ENCODE results near the gene TINCR.

TINCR gene

GRCh38 chr19:5579286-5579685, 11.5 kb upstream of the TINCR start:
- no peak for ATAC-seq
- TF ChIP-seq, protein P1, sequence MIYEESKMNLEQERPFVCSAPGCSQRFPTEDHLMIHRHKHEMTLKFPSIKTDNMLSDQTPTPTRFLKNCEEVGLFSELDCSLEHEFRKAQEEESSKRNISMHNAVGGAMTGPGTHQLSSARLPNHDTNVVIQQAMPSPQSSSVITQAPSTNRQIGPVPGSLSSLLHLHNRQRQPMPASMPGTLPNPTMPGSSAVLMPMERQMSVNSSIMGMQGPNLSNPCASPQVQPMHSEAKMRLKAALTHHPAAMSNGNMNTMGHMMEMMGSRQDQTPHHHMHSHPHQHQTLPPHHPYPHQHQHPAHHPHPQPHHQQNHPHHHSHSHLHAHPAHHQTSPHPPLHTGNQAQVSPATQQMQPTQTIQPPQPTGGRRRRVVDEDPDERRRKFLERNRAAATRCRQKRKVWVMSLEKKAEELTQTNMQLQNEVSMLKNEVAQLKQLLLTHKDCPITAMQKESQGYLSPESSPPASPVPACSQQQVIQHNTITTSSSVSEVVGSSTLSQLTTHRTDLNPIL (CRISPR knock-in tag; IDR thresholded peaks at IDR 0.05; ENCODE audit: low read depth): no peak
- TF ChIP-seq PPARA (CRISPR knock-in tag; IDR thresholded peaks at IDR 0.05; ENCODE audit: borderline replicate concordance): no peak
- no peak for TF ChIP-seq CSRNP3 (CRISPR knock-in tag; IDR thresholded peaks at IDR 0.05)
- TF ChIP-seq RARB (CRISPR knock-in tag; IDR thresholded peaks at IDR 0.05): no peak
- no peak for TF ChIP-seq TOX (CRISPR knock-in tag; IDR thresholded peaks at IDR 0.05; ENCODE audit: borderline replicate concordance)
- TF ChIP-seq GLIS3 (CRISPR knock-in tag; IDR thresholded peaks at IDR 0.05): no peak
- no peak for TF ChIP-seq SNAI2 (CRISPR knock-in tag; IDR thresholded peaks at IDR 0.05)
- TF ChIP-seq OSR1 (CRISPR knock-in tag; IDR thresholded peaks at IDR 0.05): no peak
- TF ChIP-seq TCF4 (CRISPR knock-in tag; IDR thresholded peaks at IDR 0.05; ENCODE audit: borderline replicate concordance): no peak
- TF ChIP-seq ZNF565 (CRISPR knock-in tag; conservative IDR thresholded peaks at IDR 0.05; ENCODE audit: low read depth): no peak
- TF ChIP-seq ZFP3 (CRISPR knock-in tag; IDR thresholded peaks at IDR 0.05): no peak
- TF ChIP-seq ZFP30 (CRISPR knock-in tag; IDR thresholded peaks at IDR 0.05): no peak

GRCh38 chr19:5578097-5578846, 10.5 kb upstream of the TINCR start:
- peak; percentile 94 for ATAC-seq
- TF ChIP-seq TCF4 (CRISPR knock-in tag; IDR thresholded peaks at IDR 0.05; ENCODE audit: borderline replicate concordance): no peak; the same call in 1 of the 2 replicates
- no peak for TF ChIP-seq OSR1 (CRISPR knock-in tag; IDR thresholded peaks at IDR 0.05)
- TF ChIP-seq PATZ1 (CRISPR knock-in tag; IDR thresholded peaks at IDR 0.05; ENCODE audit: borderline replicate concordance): peak; percentile 54; the same call in 1 of the 2 replicates

DNA sequence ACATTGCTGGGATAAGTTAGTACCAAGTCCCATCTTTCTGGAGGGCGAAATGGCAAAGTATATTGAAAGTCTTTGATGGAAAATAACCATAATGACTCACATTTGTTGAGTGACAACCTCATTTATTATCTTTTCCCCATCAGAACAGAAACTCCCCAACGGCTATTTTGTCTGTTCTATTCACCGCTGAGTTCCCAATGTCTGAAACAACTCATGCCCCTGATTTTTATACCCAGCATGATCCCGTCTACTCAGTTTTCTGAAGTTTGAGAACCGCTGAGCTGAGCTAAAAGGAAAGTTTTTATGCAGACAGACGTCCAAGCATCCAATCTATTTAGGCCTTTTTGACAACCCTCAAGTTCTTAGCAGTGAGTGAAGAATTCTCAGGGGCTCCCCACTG, 7.8 kb upstream of the TINCR start:
- TF ChIP-seq CSRNP3 (CRISPR knock-in tag; IDR thresholded peaks at IDR 0.05): no peak
- TF ChIP-seq OSR1 (CRISPR knock-in tag; IDR thresholded peaks at IDR 0.05): no peak
- TF ChIP-seq TSHZ2 (CRISPR knock-in tag; IDR thresholded peaks at IDR 0.05): no peak
- TF ChIP-seq CSDC2 (CRISPR knock-in tag; IDR thresholded peaks at IDR 0.05): no peak
- no peak for TF ChIP-seq ISL1 (CRISPR knock-in tag; IDR thresholded peaks at IDR 0.05)
- TF ChIP-seq ESRRG (CRISPR knock-in tag; IDR thresholded peaks at IDR 0.05): no peak
- TF ChIP-seq ZFP30 (CRISPR knock-in tag; IDR thresholded peaks at IDR 0.05): no peak
- TF ChIP-seq ARNTL (CRISPR knock-in tag; IDR thresholded peaks at IDR 0.05; ENCODE audit: borderline replicate concordance, low read depth): no peak
- no peak for TF ChIP-seq PPARA (CRISPR knock-in tag; IDR thresholded peaks at IDR 0.05; ENCODE audit: borderline replicate concordance)
- TF ChIP-seq, protein P1 (CRISPR knock-in tag; IDR thresholded peaks at IDR 0.05; ENCODE audit: low read depth): no peak
- TF ChIP-seq GLIS3 (CRISPR knock-in tag; IDR thresholded peaks at IDR 0.05): no peak
- TF ChIP-seq ZNF8 (CRISPR knock-in tag; IDR thresholded peaks at IDR 0.05): no peak
- no peak for TF ChIP-seq RARB (CRISPR knock-in tag; IDR thresholded peaks at IDR 0.05)
- TF ChIP-seq ZNF70 (CRISPR knock-in tag; IDR thresholded peaks at IDR 0.05): no peak
- no peak for TF ChIP-seq ZC3H10 (CRISPR knock-in tag; IDR thresholded peaks at IDR 0.05)
- TF ChIP-seq POU6F1 (CRISPR knock-in tag; IDR thresholded peaks at IDR 0.05; ENCODE audit: borderline replicate concordance, low read depth): no peak
- no peak for ATAC-seq
